DOHH2 (cell line): Measurements from ENCODE around the gene NOD2.

Experiments
- CTCF ChIP-seq: fragments of 200-600 bp; sonication (generic); IDR thresholded peaks from one replicate; pipeline ENCODE4 v1.5.1; 2014; ENCODE audit warnings: antibody characterized with exemption, mild to moderate bottlenecking, low read depth, low read length; ENCODE audit not compliant: poor library complexity, severe bottlenecking
- EZH2phosphoT487 ChIP-seq: fragments of 200-600 bp; sonication (generic); IDR thresholded peaks from 2 replicates; pipeline ENCODE4 v1.6.1; 2017; ENCODE audit warnings: borderline replicate concordance, mild to moderate bottlenecking, antibody characterized with exemption, low read length, moderate library complexity, mixed read lengths

- TF ChIP-seq CTCF (no peak), EZH2phosphoT487 (no peak)
Measured at GRCh38 chr16:50763211-50763610, 69.8 kb downstream of the NOD2 start.
